Endometrial microvascular endothelial cells (primary cell): ENCODE data around the gene TRERF1. TPM values are rescaled to one million over a fixed set of nuclear protein-coding genes. Genes with fewer than 3 reads are reported as not detected.
"Not testable (repeated sequence)": the region's sequence is repeated elsewhere in the genome, so short reads cannot be mapped to it uniquely, and the experiment has no call there.

ENCODE experiments used
- in situ Hi-C: cut with HindIII; loops from 2 replicates; pipeline ENCODE4 v1.10.0; 2017; ENCODE audit warnings: low sequenced_read_pairs, low pct_unique_long_range_greater_than_20kb; ENCODE audit errors: inconsistent ontology term
- total RNA-seq: library from RNA; depleted of rRNA; stranded (reverse); fragments of >200 nt; gene quantifications from one replicate; pipeline ENCODE4 v1.2.3, GENCODE V29; 2015; ENCODE audit errors: inconsistent ontology term

TRERF1 gene
- total RNA-seq, 1 donor from 2014 or later, result 0.09 TPM

DNA sequence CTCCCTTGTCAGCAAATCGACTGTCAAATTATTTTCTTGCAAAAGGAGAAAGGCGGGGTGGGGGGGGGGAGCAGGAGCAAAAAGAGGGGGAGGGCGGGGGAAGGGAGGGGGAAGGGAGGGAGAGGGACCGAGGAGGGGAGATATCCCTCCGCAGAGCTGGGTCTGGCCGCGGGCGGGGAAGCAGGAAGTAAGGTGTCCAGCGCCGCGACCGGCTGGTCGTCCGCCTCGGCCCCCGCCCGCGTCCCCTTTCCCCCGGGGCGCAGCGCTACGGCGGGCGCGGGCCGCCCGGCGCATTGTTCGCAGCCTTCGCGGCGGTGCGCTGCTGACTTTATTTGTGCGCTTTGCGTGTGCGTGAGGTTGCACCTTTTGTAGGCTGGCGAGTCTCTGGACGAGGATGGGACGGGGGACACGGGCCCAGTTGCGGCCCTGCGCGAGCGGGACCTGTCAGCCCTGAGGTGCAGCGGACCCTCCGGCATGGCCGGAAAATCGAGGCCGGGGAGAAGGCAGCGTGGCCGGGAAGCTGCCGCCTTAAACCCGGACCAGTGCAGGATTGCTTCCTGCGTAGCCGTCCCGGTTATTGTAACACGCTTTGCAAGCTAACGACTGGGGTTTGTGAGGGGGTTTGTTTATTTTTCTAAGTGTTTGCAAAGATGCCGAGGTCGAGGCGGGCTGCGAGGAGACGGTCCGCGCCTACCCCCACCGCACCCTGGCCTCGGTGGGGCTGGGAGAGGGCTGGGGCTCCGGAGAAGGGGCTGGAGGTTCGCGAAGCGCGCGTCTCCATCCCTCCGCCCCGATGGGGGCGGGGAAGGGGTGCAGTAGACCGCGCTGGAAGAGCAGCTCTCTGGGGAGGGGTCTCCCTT, 675 bp upstream of the TRERF1 start:
- in situ Hi-C loops, result no loop called here

DNA sequence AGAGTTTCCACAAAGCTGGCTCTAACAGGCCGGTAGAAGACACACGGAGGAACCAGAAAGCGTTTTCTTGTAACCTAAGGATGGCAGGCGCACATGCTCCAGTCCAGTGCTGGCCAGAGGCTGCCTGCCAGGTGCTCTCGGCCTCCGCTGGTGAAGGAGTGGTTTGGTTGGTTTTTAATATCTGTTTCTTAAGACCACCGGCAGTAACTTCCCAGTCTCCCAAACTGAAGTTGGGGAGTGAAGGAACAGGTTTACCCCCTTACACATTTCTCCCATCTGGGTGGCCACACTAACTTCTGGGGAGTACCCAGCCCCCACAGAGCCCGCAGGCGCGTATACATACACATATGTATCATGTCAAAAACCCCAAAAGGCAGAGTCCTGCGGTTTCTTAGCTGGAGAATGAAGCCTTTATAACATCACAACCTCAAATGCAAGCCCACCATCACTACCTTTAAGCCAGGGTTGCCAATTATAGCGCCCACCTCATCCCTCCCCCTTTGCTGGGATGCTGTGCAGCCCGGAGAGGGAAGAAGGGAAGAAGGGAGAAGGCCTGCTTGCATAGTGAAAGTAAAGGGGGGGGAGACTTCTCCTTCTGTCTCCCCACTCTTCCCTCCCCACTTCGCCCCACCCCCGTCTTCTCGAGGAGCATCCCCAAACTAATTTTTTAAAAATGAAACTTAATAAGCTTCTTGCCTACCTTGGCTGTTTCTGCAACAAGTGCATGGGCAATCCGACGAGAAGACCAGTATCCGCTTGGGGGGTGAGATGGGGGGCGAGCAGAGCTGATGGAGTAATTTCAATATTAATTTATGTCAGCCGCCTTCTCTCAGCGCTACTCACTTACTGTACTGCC, 1.0 kb downstream of the TRERF1 start:
- in situ Hi-C loops, result no loop called here

DNA sequence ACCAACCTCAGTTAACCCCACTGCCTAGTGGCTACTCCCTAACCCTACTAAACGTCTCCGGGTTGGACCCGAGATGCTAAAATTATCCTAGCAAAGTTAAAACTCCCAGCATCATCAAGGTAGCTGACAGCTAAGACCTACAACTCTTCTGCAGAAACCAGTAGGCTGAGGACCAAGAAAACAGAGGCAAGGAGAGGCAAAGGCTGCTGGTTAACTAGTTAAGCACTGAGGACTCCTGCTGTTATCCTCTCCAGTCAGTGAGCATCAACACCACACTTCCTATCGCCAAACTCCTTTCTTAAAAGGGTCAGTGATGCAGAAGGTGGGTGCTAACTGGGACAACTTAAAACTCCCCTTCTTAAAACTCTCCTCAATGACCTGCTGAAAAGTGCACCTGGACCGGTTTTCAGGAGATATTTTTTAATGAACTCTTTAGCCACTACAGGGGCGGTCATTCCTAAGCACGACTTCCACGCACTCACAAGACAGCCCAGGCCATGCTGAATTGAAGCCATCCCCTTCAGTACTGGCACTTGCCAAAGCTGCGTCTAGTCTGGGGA, 1.7 kb downstream of the TRERF1 start:
- in situ Hi-C loops, result no loop called here

DNA sequence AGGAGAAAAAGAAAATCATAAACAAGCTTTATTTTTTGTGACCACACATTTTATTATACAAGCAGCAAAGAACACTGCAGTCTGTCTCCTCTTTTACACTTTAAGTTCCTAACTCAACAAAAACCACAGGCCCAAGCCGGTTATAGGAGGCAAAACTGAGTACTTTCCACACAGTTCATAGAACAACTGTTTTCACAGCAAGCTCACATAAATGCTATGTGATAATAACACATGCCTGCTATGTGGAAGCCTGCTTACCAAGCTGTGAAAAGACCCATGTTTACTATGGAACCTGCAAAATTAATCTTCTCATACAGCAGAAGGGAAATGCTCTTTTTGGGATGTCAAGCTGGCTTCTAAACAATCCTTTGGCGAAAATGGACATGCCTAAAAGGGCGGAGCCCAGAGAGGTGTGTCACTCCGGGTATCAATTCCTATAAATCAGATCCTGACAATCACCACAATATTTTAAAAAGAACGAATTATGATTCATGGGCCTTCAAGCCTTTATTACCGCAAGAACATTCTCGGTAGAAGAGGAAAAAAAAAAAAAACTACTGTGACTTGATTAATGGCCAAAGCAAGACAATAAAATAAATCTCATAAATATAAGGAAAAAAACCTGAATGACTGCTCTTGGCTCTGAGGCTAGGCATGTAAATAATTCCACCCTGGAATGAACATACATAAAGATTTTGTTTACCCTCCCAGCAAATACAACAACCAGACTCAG, 2.6 kb downstream of the TRERF1 start:
- in situ Hi-C loops, result no loop called here

DNA sequence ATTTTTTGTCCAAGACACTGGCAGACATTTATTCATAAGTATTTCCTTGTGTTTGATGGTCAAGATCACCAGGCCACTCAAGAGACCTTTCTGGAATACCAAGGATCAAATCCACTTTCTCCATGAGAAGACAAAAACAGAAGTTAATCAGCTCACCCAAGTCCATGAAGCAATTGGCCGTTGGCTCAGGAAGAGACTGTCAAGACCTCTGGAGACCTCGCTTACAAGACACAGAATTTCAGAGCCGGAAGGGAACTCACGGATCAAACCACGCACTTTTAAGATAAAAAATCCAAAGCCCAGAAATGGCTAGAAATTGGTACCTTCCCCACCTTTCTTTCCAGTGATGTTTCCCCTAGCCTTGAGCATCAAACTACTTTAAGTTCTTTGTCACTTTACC, 3.3 kb downstream of the TRERF1 start:
- in situ Hi-C loops, result no loop called here

DNA sequence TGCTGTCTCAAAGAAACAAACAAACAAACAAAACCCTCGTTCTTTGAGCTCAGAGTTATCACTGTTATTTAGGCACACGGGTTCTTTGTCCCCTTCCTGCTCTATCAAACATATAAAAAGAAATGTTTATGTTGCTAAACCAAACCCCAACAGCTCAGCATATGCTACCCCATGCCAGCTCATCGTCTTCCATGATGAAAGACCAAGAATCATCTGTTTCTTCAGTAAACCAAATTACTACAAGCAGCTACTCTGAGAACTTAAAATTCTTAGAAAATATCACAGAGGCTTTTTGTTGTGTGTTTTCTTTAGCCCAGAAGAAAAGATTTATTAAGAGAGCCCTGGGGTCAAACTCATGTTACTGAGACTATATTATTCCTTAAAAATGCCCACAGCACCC, 4.7 kb downstream of the TRERF1 start:
- in situ Hi-C loops, result no loop called here

DNA sequence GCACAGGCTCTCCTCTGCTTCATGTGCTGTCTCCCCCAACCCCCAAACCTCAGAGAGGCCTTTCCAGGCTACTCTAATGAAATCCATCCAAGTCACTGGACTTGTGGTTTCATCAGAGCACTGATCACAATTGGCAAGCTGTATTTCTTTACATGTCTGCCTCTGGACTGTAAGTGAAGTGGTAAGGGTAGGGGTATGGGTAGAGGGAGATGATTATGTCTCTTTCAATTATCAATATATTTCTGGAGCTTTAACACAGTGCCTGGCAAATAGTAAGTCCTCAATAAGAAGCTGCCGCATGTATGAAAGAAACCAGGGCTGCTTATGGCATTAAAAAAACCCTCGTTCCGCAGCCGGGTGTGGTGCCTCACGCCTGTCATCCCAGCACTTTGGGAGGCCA, 5.4 kb downstream of the TRERF1 start:
- in situ Hi-C loops, result no loop called here

DNA sequence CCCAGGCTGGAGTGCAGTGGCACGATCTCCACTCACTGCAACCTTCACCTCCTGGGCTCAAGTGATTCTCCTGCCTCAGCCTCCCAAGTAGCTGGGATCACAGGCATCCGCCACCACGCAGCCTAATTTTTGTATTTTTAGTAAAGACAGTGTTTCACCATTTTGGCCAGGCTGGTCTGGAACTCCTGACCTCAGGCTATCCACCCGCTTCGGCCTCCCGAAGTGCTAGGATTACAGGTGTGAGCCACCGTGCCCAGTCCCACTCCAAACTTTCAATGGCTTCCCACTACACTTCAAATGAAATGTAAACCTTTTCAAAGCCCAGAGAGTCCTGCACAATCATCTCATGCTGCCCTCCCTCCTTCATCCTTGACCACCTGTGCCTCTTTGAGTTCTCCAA, 5.8 kb downstream of the TRERF1 start:
- in situ Hi-C loops, result not testable (repeated sequence)

DNA sequence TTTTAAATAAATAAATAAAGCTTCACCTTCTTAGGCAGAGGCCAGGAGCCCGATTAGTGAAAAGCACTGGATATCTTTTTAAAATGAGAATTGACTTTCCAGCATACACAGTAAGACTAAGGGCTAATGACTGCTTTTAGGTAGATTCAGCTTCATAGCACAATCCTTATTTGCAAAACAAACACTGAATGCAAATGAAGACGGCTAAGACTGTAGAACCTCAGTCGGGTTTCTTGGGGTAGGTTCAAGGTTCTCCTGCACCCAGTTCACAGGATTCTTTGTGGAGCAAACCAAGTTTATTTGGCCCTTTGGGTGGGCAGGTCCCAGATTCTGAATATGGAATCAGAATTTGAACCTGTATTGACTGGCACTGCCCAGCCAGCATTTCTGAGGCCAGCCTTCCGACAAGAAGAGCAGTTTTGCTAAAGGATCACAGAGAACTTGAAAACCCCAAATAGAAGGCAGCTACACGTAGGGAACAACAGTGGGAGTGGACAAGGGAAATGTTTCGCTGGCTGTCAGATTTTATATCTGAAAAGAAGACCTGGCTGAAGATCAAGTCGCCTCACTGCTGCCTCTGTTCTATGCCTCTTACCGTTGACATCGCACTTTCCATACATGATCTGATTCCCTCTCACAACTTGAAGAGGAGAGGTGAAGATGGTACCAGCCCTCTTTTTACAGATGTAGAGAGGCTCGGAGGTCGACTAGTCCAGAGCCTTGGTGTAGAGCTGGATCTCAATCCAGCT, 8.2 kb downstream of the TRERF1 start:
- in situ Hi-C loops, result no loop called here

DNA sequence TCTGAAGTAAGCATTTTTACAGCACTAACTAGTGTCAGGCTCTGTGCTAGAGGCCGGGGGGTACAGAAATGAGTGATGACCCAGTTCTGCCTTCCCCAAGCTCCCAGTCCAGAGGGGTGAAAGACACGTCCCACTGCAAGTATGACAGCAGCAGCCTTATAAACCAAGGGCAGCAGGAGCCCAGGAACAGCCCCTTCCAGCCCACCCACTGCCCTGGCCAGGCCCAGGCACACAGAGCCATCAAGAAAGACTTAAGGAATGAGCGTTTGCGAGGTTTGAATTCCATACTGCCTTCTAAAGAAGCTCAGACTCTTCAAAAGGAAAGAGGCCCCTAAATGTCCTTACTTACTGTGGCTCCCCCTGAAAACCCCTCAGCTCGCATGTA, 10.0 kb downstream of the TRERF1 start:
- in situ Hi-C loops, result no loop called here

DNA sequence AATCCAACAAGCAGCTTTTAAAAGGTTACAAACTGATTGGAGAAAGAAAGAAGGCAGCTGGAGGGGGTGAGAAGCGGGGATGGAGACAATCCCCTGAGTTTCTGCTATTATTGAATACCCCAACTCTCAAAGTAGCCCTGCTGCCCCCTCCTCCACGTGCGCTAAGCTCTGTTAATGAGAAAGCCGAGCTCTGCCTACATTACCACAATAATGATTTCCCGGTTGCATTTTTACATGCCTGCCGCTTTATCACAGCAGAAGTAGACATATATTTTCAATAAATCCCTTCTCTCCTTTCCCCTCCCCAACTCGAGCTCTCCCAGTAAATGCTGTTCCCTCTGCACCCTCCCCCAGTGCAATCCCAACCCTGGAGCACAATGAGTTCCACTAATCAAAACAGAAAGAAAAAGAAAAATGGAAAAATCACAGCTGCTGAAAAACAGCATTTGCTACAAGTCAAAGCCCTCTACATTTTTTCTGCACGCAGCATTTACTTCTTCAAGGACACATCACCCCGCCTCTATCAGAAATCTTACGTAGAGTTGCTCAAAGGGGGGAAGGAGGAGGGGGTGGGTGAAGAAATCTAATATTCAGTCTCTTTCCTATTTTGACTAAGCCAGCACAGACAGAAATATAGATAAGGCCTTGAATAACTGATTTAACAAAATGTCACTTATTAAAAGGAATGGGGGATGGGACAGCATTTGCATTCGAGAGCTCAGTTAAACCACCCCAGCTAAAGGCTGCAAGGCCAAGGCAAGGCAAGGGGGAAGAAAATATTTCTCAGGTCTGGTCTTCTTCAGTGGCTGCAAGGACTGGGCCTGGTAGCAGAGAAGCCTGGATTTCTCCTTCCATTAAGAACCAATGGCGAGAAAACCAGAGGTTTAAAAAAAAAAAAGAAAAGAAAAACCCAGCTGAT, 10.7 kb downstream of the TRERF1 start:
- in situ Hi-C loops, result no loop called here

DNA sequence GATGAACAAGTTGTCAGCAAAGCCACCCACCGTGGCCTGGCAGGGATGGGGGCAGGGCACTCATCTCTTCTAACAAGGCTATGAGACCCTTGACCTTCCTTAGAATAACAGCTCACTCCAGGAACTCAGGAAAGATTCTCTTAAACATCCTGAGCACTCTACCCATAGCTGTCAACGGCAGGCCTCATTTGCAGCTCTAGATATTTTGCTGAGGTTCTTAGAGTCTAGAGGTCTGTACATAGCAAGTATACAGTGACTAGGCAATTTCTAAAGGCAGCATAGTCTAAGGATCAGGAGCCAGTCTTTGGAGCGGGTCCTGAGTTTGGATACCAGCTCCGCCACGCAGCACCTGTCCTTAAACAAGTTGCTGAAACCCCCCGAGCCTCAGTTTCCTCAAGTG, 11.7 kb downstream of the TRERF1 start:
- in situ Hi-C loops, result no loop called here

DNA sequence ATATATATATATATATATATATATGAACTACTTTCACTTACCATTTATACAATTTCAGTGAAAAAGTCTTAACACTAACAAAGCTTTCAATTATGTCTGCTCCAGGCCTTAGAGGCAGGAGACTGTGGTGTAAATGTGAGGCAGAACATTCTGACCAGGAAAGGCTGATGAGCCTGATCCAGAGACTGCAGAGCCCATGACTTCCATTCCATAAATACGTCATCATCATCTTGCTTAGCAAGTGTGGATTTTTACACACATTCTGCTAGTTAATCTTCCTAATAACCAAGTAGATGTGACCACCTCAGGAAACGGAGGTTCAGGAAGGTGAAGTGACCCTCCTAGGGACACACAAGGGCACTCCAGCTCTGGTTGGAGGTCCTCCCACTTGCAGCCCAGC, 14.9 kb downstream of the TRERF1 start:
- in situ Hi-C loops, result no loop called here

DNA sequence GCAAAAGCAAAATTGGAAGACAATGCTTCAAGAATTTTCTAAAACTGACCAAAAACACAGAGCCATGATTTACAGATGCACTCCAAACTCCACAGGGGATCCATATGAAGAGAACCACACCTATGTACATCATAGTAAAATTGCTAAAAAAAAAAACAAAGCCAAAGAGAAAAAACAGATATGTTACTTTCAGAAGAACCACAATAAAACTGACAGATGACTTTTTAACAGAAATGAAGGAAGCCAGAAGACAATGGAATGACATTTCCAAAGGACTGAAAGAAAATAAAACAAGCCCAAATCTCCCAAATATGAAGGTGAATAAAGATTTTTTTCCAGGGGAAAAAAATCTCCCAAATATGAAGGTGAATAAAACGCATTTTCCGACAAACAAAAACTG, 17.5 kb downstream of the TRERF1 start:
- in situ Hi-C loops, result no loop called here

DNA sequence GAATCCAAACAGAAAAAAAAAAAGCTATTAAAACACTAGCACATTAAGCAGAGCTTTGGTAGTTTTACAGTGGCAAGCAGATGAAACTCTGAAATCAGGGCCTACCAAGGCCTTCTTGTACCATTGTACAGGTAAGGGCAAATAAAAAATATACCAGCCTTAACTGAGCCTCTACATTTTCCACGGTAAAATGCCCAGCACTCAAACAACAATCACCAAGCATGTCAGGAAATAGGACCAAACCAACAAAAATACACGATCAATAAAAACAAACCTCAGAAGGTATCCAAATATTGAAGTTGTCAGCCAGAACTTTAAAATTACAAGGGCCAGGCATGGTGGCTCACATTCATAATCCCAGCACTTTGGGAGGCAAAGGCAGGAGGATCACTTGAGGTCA, 18.3 kb downstream of the TRERF1 start:
- in situ Hi-C loops, result no loop called here

DNA sequence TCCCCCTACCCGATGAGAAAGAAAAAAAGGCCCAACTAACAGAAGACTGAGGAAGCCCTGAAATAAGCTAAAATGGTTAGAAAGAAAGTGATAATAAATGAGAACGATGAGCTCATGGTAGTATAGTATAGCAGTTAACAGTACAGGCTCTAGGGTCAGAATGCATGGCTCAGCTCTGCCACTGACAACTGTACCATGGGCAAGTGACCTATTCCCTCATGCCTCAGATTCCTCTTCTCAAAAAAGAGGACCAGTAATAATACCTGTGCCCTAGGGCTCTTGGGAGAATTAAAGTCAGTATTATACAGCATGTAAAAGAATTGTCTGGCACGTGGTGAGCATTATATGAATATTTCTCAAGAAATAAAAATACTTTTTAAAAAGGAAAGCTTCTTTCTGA, 19.8 kb downstream of the TRERF1 start:
- in situ Hi-C loops, result no loop called here

DNA sequence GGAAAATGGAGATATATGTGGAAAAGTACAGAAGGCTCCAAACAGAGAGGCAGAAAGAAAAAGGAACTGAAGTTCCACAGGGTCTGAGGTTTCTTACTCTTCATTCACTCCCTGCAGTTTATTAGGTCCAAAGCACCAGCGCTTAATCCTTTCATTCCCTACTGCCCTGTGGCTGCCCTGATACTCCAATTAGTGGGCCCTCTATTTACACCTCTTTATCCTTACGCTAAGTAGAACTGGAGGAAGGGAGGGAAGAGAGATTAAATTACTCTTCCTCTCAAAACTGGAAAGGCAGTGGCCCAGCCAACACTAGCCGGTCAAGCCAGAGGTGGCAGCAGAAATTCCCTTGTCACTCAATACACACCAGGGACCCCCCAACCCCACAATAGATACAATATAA, 20.4 kb downstream of the TRERF1 start:
- in situ Hi-C loops, result no loop called here

DNA sequence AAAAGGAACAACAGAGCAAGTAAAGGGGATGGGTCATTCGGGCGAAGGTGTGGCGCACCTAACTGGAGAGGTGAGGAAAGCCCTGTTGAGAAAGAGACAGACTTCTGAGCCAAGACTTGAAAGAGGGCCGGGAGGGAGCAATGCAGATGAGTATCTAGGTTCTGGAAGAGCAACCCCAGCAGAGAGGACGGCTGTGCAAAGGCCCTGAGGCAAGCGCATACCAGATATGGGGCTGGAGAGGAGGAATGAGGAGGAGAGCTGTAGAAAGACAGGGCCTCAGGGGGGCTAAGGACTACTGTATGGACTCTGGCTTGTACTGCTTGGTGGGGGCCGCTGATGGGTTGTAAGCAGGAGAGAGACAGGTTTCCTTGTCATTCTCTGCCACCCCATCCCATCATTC, 21.9 kb downstream of the TRERF1 start:
- in situ Hi-C loops, result no loop called here
